Measurements from ENCODE around the gene SLC25A12.

- TF ChIP-seq POLR2A (IDR thresholded peaks at IDR 0.05; ENCODE audit: low read depth, low read length) = no peak
- TF ChIP-seq TAF1 (IDR thresholded peaks at IDR 0.05; ENCODE audit: borderline replicate concordance, low read depth, low read length) = no peak
- no peak for TF ChIP-seq POLR2AphosphoS5 (IDR thresholded peaks at IDR 0.05; ENCODE audit: low read depth, low read length)
Observed at GRCh38 chr2:171846894-171847293, 47.1 kb downstream of the SLC25A12 start.
